ENCODE data around the gene CAPRIN2.

Gene CAPRIN2

GRCh38 chr12:30752255-30752654, 2.5 kb downstream of the CAPRIN2 start:
- CTCF ChIA-PET: interaction anchor here (0.9 to 3.8 kb wide), 9 partner anchors 9 to 73 kb away, joined by 3 to 17 read pairs (median 4); no protein-coding TSS in a partner anchor
- no peak for DNase-seq

GRCh38 chr12:30748147-30748546, 6.6 kb downstream of the CAPRIN2 start:
- Histone ChIP-seq H3K4me3 (ENCODE audit: control insufficient read depth in 1 of 7, extremely low read depth in 1 of 7, insufficient read depth in 4 of 7, low read depth in 2 of 7, low read length in 6 of 7) (no peak overlapping the region), H3K27me3 (replicated peaks in 2 of 5; ENCODE audit: control insufficient read depth in 4 of 5, insufficient read depth in 5 of 5, low read length in 4 of 5) (no peaks in the 10 kb centered on the region), H3K27ac (ENCODE audit: insufficient read depth in 1 of 2, low read depth in 1 of 2, low read length in 2 of 2, poor library complexity in 1 of 2, severe bottlenecking in 2 of 2) (no peak overlapping the region), H3K9me3 (ENCODE audit: control extremely low read depth in 1 of 5, control insufficient read depth in 4 of 5, insufficient read depth in 2 of 5, low read depth in 1 of 5, low read length in 4 of 5) (peaks cover 0 to 3% (median 0%) of the 10 kb centered on the region in 5 experiments), H3K36me3 (ENCODE audit: control insufficient read depth in 4 of 4, insufficient read depth in 4 of 4, low read length in 3 of 4) (peaks cover 0 to 12% (median 2%) of the 10 kb centered on the region in 4 experiments), H3K4me1 (ENCODE audit: control extremely low read depth in 1 of 4, control insufficient read depth in 4 of 4, insufficient read depth in 4 of 4, low read length in 3 of 4) (peaks cover 0 to 7% (median under 1%) of the 10 kb centered on the region in 4 experiments)
- WGBS (ENCODE audit: insufficient coverage): 94% methylated on average over 2 of the region's 2 CpGs
- ChIA-PET CTCF (no interaction called here), POLR2A (no interaction called here)
- DNase-seq: no peak

More at GRCh38 chr12:30752255-30752654, 2.5 kb downstream of the CAPRIN2 start:
- WGBS (ENCODE audit: insufficient coverage): no CpG with 5 or more reads among the region's 3 CpGs
- Histone ChIP-seq H3K9me3 (ENCODE audit: control extremely low read depth in 1 of 5, control insufficient read depth in 4 of 5, insufficient read depth in 2 of 5, low read depth in 1 of 5, low read length in 4 of 5) (no peaks in the 10 kb centered on the region), H3K36me3 (ENCODE audit: control insufficient read depth in 4 of 4, insufficient read depth in 4 of 4, low read length in 3 of 4) (no peaks in the 10 kb centered on the region), H3K27ac (ENCODE audit: insufficient read depth in 1 of 2, low read depth in 1 of 2, low read length in 2 of 2, poor library complexity in 1 of 2, severe bottlenecking in 2 of 2) (no peak overlapping the region), H3K4me1 (ENCODE audit: control extremely low read depth in 1 of 4, control insufficient read depth in 4 of 4, insufficient read depth in 4 of 4, low read length in 3 of 4) (peaks cover 8 to 24% (median 16%) of the 10 kb centered on the region in 4 experiments), H3K4me3 (ENCODE audit: control insufficient read depth in 1 of 7, extremely low read depth in 1 of 7, insufficient read depth in 4 of 7, low read depth in 2 of 7, low read length in 6 of 7) (no peak overlapping the region), H3K27me3 (replicated peaks in 2 of 5; ENCODE audit: control insufficient read depth in 4 of 5, insufficient read depth in 5 of 5, low read length in 4 of 5) (no peaks in the 10 kb centered on the region)
- POLR2A ChIA-PET: no interaction called here

- 100% methylated on average over 1 of the region's 4 CpGs for WGBS (ENCODE audit: insufficient coverage)
- no peak overlapping the region for H3K4me3 ChIP-seq (ENCODE audit: control insufficient read depth in 1 of 7, extremely low read depth in 1 of 7, insufficient read depth in 4 of 7, low read depth in 2 of 7, low read length in 6 of 7)
- ChIA-PET CTCF (interaction anchor here (1.1 to 1.8 kb wide), 3 partner anchors 12 to 67 kb away, joined by 3 to 5 read pairs (median 4); no protein-coding TSS in a partner anchor), POLR2A (no interaction called here)
- H3K9me3 ChIP-seq (ENCODE audit: control extremely low read depth in 1 of 5, control insufficient read depth in 4 of 5, insufficient read depth in 2 of 5, low read depth in 1 of 5, low read length in 4 of 5): peaks cover 0 to 3% (median 0%) of the 10 kb centered on the region in 5 experiments
- H3K27ac ChIP-seq (ENCODE audit: insufficient read depth in 1 of 2, low read depth in 1 of 2, low read length in 2 of 2, poor library complexity in 1 of 2, severe bottlenecking in 2 of 2): no peak overlapping the region
- H3K4me1 ChIP-seq (ENCODE audit: control extremely low read depth in 1 of 4, control insufficient read depth in 4 of 4, insufficient read depth in 4 of 4, low read length in 3 of 4): no peaks in the 10 kb centered on the region
- H3K36me3 ChIP-seq (ENCODE audit: control insufficient read depth in 4 of 4, insufficient read depth in 4 of 4, low read length in 3 of 4): peaks cover 0 to 12% (median 2%) of the 10 kb centered on the region in 4 experiments
- H3K27me3 ChIP-seq (replicated peaks in 2 of 5; ENCODE audit: control insufficient read depth in 4 of 5, insufficient read depth in 5 of 5, low read length in 4 of 5): no peaks in the 10 kb centered on the region
- no peak for DNase-seq
Measured at GRCh38 chr12:30746190-30746589, 8.6 kb downstream of the CAPRIN2 start.

GRCh38 chr12:30744321-30744720, 10.4 kb downstream of the CAPRIN2 start:
- H3K36me3 ChIP-seq (ENCODE audit: control insufficient read depth in 4 of 4, insufficient read depth in 4 of 4, low read length in 3 of 4): peaks cover 0 to 14% (median 2%) of the 10 kb centered on the region in 4 experiments
- H3K4me3 ChIP-seq (ENCODE audit: control insufficient read depth in 1 of 7, extremely low read depth in 1 of 7, insufficient read depth in 4 of 7, low read depth in 2 of 7, low read length in 6 of 7): no peak overlapping the region
- H3K27ac ChIP-seq (ENCODE audit: insufficient read depth in 1 of 2, low read depth in 1 of 2, low read length in 2 of 2, poor library complexity in 1 of 2, severe bottlenecking in 2 of 2): no peak overlapping the region
- no peak for DNase-seq
- no peaks in the 10 kb centered on the region for H3K4me1 ChIP-seq (ENCODE audit: control extremely low read depth in 1 of 4, control insufficient read depth in 4 of 4, insufficient read depth in 4 of 4, low read length in 3 of 4)
- no peaks in the 10 kb centered on the region for H3K27me3 ChIP-seq (replicated peaks in 2 of 5; ENCODE audit: control insufficient read depth in 4 of 5, insufficient read depth in 5 of 5, low read length in 4 of 5)
- WGBS (ENCODE audit: insufficient coverage): 100% methylated on average over 2 of the region's 2 CpGs
- ChIA-PET POLR2A (no interaction called here), CTCF (interaction anchor here (1.6 to 2.5 kb wide), 2 partner anchors 9 to 11 kb away, joined by 5 to 8 read pairs; no protein-coding TSS in a partner anchor)
- H3K9me3 ChIP-seq (ENCODE audit: control extremely low read depth in 1 of 5, control insufficient read depth in 4 of 5, insufficient read depth in 2 of 5, low read depth in 1 of 5, low read length in 4 of 5): peaks cover 0 to 3% (median 0%) of the 10 kb centered on the region in 5 experiments

- H3K36me3 ChIP-seq (ENCODE audit: control insufficient read depth in 4 of 4, insufficient read depth in 4 of 4, low read length in 3 of 4): peaks cover 0 to 9% (median 3%) of the 10 kb centered on the region in 4 experiments
- no peak overlapping the region for H3K4me3 ChIP-seq (ENCODE audit: control insufficient read depth in 1 of 7, extremely low read depth in 1 of 7, insufficient read depth in 4 of 7, low read depth in 2 of 7, low read length in 6 of 7)
- POLR2A ChIA-PET: no interaction called here
- H3K4me1 ChIP-seq (ENCODE audit: control extremely low read depth in 1 of 4, control insufficient read depth in 4 of 4, insufficient read depth in 4 of 4, low read length in 3 of 4): no peaks in the 10 kb centered on the region
- no peak overlapping the region for H3K27ac ChIP-seq (ENCODE audit: insufficient read depth in 1 of 2, low read depth in 1 of 2, low read length in 2 of 2, poor library complexity in 1 of 2, severe bottlenecking in 2 of 2)
- no peak for DNase-seq
- no peaks in the 10 kb centered on the region for H3K27me3 ChIP-seq (replicated peaks in 2 of 5; ENCODE audit: control insufficient read depth in 4 of 5, insufficient read depth in 5 of 5, low read length in 4 of 5)
- CTCF ChIA-PET: interaction anchor here (0.8 kb wide), 1 partner anchor 13 kb away, joined by 3 read pairs; no protein-coding TSS in a partner anchor
- H3K9me3 ChIP-seq (ENCODE audit: control extremely low read depth in 1 of 5, control insufficient read depth in 4 of 5, insufficient read depth in 2 of 5, low read depth in 1 of 5, low read length in 4 of 5): peaks cover 0 to 3% (median 0%) of the 10 kb centered on the region in 5 experiments
Measured at GRCh38 chr12:30740274-30740673, 14.5 kb downstream of the CAPRIN2 start.

- Histone ChIP-seq H3K27ac (ENCODE audit: insufficient read depth in 1 of 2, low read depth in 1 of 2, low read length in 2 of 2, poor library complexity in 1 of 2, severe bottlenecking in 2 of 2) (no peak overlapping the region), H3K4me1 (ENCODE audit: control extremely low read depth in 1 of 4, control insufficient read depth in 4 of 4, insufficient read depth in 4 of 4, low read length in 3 of 4) (no peaks in the 10 kb centered on the region), H3K9me3 (ENCODE audit: control extremely low read depth in 1 of 5, control insufficient read depth in 4 of 5, insufficient read depth in 2 of 5, low read depth in 1 of 5, low read length in 4 of 5) (peaks cover 0 to 3% (median 0%) of the 10 kb centered on the region in 5 experiments), H3K4me3 (ENCODE audit: control insufficient read depth in 1 of 7, extremely low read depth in 1 of 7, insufficient read depth in 4 of 7, low read depth in 2 of 7, low read length in 6 of 7) (no peak overlapping the region), H3K36me3 (ENCODE audit: control insufficient read depth in 4 of 4, insufficient read depth in 4 of 4, low read length in 3 of 4) (peaks cover 0 to 9% (median 3%) of the 10 kb centered on the region in 4 experiments), H3K27me3 (replicated peaks in 2 of 5; ENCODE audit: control insufficient read depth in 4 of 5, insufficient read depth in 5 of 5, low read length in 4 of 5) (no peaks in the 10 kb centered on the region)
- ChIA-PET CTCF (no interaction called here), POLR2A (interaction anchor here (0.7 kb wide), 1 partner anchor 137 kb away, joined by 3 read pairs; no protein-coding TSS in a partner anchor)
- WGBS (ENCODE audit: insufficient coverage): no CpG with 5 or more reads among the region's 2 CpGs
- no peak for DNase-seq
Measured at GRCh38 chr12:30739020-30739419, 15.7 kb downstream of the CAPRIN2 start.

- POLR2A ChIA-PET: no interaction called here
- CTCF ChIA-PET: interaction anchor here (1.3 to 1.6 kb wide), 2 partner anchors 11 to 14 kb away, joined by 3 to 5 read pairs; no protein-coding TSS in a partner anchor
- Histone ChIP-seq H3K4me1 (ENCODE audit: control extremely low read depth in 1 of 4, control insufficient read depth in 4 of 4, insufficient read depth in 4 of 4, low read length in 3 of 4) (no peaks in the 10 kb centered on the region), H3K27me3 (replicated peaks in 2 of 5; ENCODE audit: control insufficient read depth in 4 of 5, insufficient read depth in 5 of 5, low read length in 4 of 5) (no peaks in the 10 kb centered on the region), H3K9me3 (ENCODE audit: control extremely low read depth in 1 of 5, control insufficient read depth in 4 of 5, insufficient read depth in 2 of 5, low read depth in 1 of 5, low read length in 4 of 5) (no peaks in the 10 kb centered on the region), H3K36me3 (ENCODE audit: control insufficient read depth in 4 of 4, insufficient read depth in 4 of 4, low read length in 3 of 4) (peaks cover 2 to 14% (median 7%) of the 10 kb centered on the region in 4 experiments), H3K27ac (ENCODE audit: insufficient read depth in 1 of 2, low read depth in 1 of 2, low read length in 2 of 2, poor library complexity in 1 of 2, severe bottlenecking in 2 of 2) (no peak overlapping the region), H3K4me3 (ENCODE audit: control insufficient read depth in 1 of 7, extremely low read depth in 1 of 7, insufficient read depth in 4 of 7, low read depth in 2 of 7, low read length in 6 of 7) (no peak overlapping the region)
- no peak for DNase-seq
- WGBS (ENCODE audit: insufficient coverage): no CpG with 5 or more reads among the region's 2 CpGs
Measured at GRCh38 chr12:30732954-30733637, 21.7 kb downstream of the CAPRIN2 start.

Measured in common myeloid progenitor, CD34-positive (primary cell).